K562 (cell line): ENCODE data around the gene DLG4. TPM values are rescaled to one million over a fixed set of nuclear protein-coding genes. Genes with fewer than 3 reads are reported as not detected.

Source experiments
- CAMTA2 ChIP-seq: fragments of 250-450 bp; sonication (Bioruptor Pico); conservative IDR thresholded peaks from 2 replicates; pipeline ENCODE4 v1.5.1; 2022
- NCOA6 ChIP-seq: fragments of 450-650 bp; IDR thresholded peaks from 2 replicates; pipeline ENCODE4 v1.6.1; 2017; ENCODE audit warnings: mild to moderate bottlenecking
- NFIC ChIP-seq: fragments of 450-650 bp; IDR thresholded peaks from 2 replicates; pipeline ENCODE4 v1.6.1; 2017; ENCODE audit warnings: mild to moderate bottlenecking, inconsistent platforms
- NFRKB ChIP-seq: fragments of 450-650 bp; IDR thresholded peaks from 2 replicates; pipeline ENCODE4 v1.6.1; 2016; ENCODE audit warnings: low read depth
- NR2C1 ChIP-seq, 2 experiments: fragments of 450-650 bp; IDR thresholded peaks; 2 replicates each; pipeline ENCODE4 v1.6.1; 2017; ENCODE audit warnings: mild to moderate bottlenecking in 2 of 2, antibody characterized with exemption in 1 of 2, inconsistent platforms in 1 of 2, missing compliant biosample characterization in 1 of 2, missing genetic modification characterization in 1 of 2
- NR4A1 ChIP-seq, 2 experiments: fragments of 250-450 bp in 1 of 2; fragments of 450-650 bp in 1 of 2; sonication (Bioruptor Pico) in 1 of 2; IDR thresholded peaks; 2 replicates each; pipeline versions ENCODE4 v1.4.0 to v1.6.1; 2016 to 2020; ENCODE audit warnings: mild to moderate bottlenecking in 2 of 2, missing compliant biosample characterization in 1 of 2, missing genetic modification characterization in 1 of 2, moderate library complexity in 1 of 2
- PPARD ChIP-seq: fragments of 250-450 bp; sonication (Bioruptor Pico); IDR thresholded peaks from 2 replicates; pipeline ENCODE4 v1.8.0; 2022; ENCODE audit warnings: inconsistent platforms, mild to moderate bottlenecking, moderate library complexity
- PTTG1 ChIP-seq: fragments of 450-650 bp; IDR thresholded peaks from 2 replicates; pipeline ENCODE4 v1.6.1; 2016; ENCODE audit warnings: low read depth, mild to moderate bottlenecking, missing genetic modification characterization, missing compliant biosample characterization
- RBFOX2 ChIP-seq: fragments of 200-400 bp; formaldehyde crosslinking; IDR thresholded peaks from 2 replicates; pipeline ENCODE4 v1.6.1; 2017; ENCODE audit warnings: low read depth, mild to moderate bottlenecking, low read length, moderate library complexity
- RBM15 ChIP-seq: fragments of 200-400 bp; formaldehyde crosslinking; IDR thresholded peaks from 2 replicates; pipeline ENCODE4 v1.6.1; 2018; ENCODE audit warnings: mild to moderate bottlenecking, low read length, moderate library complexity; ENCODE audit not compliant: insufficient read depth
- SMAD4 ChIP-seq: fragments of 250-450 bp; sonication (Bioruptor Pico); conservative IDR thresholded peaks from 2 replicates; pipeline ENCODE4 v1.8.0; 2021; ENCODE audit warnings: inconsistent platforms, mild to moderate bottlenecking, moderate library complexity
- ZFX ChIP-seq: sonication (generic); formaldehyde crosslinking; IDR thresholded peaks from 2 replicates; pipeline ENCODE4 v1.8.0; 2022; ENCODE audit warnings: mild to moderate bottlenecking, missing genetic modification reagents, moderate library complexity
- ZNF140 ChIP-seq: fragments of 250-450 bp; sonication (Bioruptor Pico); IDR thresholded peaks from 2 replicates; pipeline ENCODE4 v1.8.0; 2021; ENCODE audit warnings: moderate library complexity, mild to moderate bottlenecking, inconsistent platforms
- ZNF444 ChIP-seq: fragments of 250-450 bp; sonication (Bioruptor Pico); IDR thresholded peaks from 2 replicates; pipeline ENCODE4 v1.4.0; 2020; ENCODE audit warnings: mild to moderate bottlenecking, moderate library complexity
- polyA plus RNA-seq, 8 experiments: library from polyadenylated mRNA; depleted of rRNA in 4 of 8; stranded (reverse) in 5 of 8; unstranded in 3 of 8; fragments of >200 nt; fragmentation: Nextera tagmentation in 2 of 8; fragmentation: Illumina TruSeq in 1 of 8; extraction: Ambion mirVana in 2 of 8; extraction: Trizol in 1 of 8; gene quantifications; 2 replicates each; pipeline versions ENCODE4 v1.2.1 to v1.2.3, GENCODE V29; 2011 to 2014; ENCODE audit warnings: inconsistent platforms in 1 of 8, missing spikeins in 1 of 8
- total RNA-seq, 7 experiments: library from RNA; depleted of rRNA in 6 of 7; stranded (reverse); fragments of >200 nt in 6 of 7; fragmentation: Illumina TruSeq in 2 of 7; extraction: Trizol in 2 of 7; gene quantifications; 2 replicates each; pipeline versions ENCODE4 v1.2.1 to v1.2.3, GENCODE V29; 2011 to 2021; ENCODE audit warnings: low replicate concordance in 1 of 7
- TF ChIP-seq, protein P1 (sequence below): IDR thresholded peaks from 3 replicates; pipeline ENCODE4 v1.6.1; 2011; ENCODE audit warnings: borderline replicate concordance, mild to moderate bottlenecking; ENCODE audit not compliant: insufficient read length, insufficient read depth
- TF ChIP-seq, protein P2 (sequence below): fragments of 250-450 bp; sonication (Bioruptor Pico); IDR thresholded peaks from 2 replicates; pipeline ENCODE4 v1.4.0; 2020
- TF ChIP-seq, protein P3 (sequence below): fragments of 450-650 bp; IDR thresholded peaks from 2 replicates; pipeline ENCODE4 v1.6.1; 2017; ENCODE audit warnings: mild to moderate bottlenecking, moderate library complexity
- TF ChIP-seq, protein P4 (sequence below): sonication (generic); formaldehyde crosslinking; IDR thresholded peaks from 2 replicates; pipeline ENCODE4 v1.8.0; 2023; ENCODE audit warnings: missing genetic modification reagents, mild to moderate bottlenecking, borderline replicate concordance

DLG4 gene
- total and polyA plus RNA-seq, 9 of the 15 experiments (the other 6 are each of a cell fraction or from before 2014, with no cell fraction given), result 0.03 to 12.0 (median 4.1) TPM

DNA sequence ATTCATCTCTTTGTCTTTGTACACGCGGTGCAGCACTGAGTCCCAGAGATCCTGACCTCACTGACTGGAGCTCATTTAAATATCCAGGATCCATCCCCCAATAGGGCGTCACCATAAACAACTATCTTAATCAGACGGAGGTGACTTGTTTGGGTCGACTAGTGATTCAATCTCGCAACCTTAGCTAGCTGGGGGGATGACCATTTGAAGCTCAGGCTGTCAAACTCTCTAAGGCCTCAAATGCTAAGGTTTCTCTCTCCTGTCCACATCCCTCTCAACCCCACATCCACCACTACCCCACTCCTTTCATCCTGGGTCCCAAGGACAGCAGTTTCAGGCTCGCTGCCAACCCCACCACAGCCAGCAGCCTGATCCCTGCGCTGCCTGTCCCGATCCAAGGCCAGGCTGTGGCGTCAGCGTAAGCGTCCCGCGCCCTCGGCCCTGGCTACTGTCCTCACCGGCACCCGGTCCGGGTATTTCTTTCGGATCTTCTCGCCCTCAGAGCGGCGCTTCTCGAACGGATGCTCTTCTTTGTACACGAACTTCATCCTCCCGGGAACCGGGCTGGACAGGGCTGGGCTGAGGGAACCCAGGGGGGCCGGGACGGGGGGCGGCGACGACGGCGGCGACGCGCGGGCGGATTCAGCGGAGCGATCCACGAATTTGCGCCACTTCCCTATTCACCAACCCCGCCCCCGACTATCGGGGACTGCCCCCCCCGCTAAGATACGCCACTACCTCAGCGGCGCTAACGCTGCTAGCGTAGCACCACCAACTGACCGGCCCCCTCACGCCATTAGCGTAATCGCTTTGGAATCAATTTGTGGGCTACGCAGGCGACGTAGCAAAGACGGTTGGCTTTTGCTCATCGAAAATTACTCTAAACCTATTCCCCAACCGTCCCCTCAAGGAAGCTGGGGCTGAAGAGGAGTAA lies 22.4 kb upstream of the DLG4 start, which contains the start of gene GABARAP (continued):
- TF ChIP-seq, protein P1, sequence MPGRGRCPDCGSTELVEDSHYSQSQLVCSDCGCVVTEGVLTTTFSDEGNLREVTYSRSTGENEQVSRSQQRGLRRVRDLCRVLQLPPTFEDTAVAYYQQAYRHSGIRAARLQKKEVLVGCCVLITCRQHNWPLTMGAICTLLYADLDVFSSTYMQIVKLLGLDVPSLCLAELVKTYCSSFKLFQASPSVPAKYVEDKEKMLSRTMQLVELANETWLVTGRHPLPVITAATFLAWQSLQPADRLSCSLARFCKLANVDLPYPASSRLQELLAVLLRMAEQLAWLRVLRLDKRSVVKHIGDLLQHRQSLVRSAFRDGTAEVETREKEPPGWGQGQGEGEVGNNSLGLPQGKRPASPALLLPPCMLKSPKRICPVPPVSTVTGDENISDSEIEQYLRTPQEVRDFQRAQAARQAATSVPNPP, result no peak
- TF ChIP-seq, protein P2, sequence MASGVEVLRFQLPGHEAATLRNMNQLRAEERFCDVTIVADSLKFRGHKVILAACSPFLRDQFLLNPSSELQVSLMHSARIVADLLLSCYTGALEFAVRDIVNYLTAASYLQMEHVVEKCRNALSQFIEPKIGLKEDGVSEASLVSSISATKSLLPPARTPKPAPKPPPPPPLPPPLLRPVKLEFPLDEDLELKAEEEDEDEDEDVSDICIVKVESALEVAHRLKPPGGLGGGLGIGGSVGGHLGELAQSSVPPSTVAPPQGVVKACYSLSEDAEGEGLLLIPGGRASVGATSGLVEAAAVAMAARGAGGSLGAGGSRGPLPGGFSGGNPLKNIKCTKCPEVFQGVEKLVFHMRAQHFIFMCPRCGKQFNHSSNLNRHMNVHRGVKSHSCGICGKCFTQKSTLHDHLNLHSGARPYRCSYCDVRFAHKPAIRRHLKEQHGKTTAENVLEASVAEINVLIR, result no peak
- TF ChIP-seq, protein P3, sequence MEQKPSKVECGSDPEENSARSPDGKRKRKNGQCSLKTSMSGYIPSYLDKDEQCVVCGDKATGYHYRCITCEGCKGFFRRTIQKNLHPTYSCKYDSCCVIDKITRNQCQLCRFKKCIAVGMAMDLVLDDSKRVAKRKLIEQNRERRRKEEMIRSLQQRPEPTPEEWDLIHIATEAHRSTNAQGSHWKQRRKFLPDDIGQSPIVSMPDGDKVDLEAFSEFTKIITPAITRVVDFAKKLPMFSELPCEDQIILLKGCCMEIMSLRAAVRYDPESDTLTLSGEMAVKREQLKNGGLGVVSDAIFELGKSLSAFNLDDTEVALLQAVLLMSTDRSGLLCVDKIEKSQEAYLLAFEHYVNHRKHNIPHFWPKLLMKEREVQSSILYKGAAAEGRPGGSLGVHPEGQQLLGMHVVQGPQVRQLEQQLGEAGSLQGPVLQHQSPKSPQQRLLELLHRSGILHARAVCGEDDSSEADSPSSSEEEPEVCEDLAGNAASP, result no peak
- TF ChIP-seq RBFOX2 (peak; percentile 81), PTTG1 (tag) (no peak), NCOA6 (no peak), ZNF140 (CRISPR knock-in tag) (no peak), ZFX (CRISPR knock-in tag) (peak; percentile 64), RBM15 (no peak), PPARD (CRISPR knock-in tag) (no peak), ZNF444 (no peak), SMAD4 (peak; percentile 33), CAMTA2 (no peak), NR2C1 (IDR thresholded peaks at IDR 0.05) (no peak), NR2C1 (tag; IDR thresholded peaks at IDR 0.05) (no peak), NFRKB (peak; percentile 78), NFIC (peak; percentile 78), NR4A1 (CRISPR knock-in tag; IDR thresholded peaks at IDR 0.05) (no peak), NR4A1 (tag; IDR thresholded peaks at IDR 0.05) (no peak)
- TF ChIP-seq, protein P4, sequence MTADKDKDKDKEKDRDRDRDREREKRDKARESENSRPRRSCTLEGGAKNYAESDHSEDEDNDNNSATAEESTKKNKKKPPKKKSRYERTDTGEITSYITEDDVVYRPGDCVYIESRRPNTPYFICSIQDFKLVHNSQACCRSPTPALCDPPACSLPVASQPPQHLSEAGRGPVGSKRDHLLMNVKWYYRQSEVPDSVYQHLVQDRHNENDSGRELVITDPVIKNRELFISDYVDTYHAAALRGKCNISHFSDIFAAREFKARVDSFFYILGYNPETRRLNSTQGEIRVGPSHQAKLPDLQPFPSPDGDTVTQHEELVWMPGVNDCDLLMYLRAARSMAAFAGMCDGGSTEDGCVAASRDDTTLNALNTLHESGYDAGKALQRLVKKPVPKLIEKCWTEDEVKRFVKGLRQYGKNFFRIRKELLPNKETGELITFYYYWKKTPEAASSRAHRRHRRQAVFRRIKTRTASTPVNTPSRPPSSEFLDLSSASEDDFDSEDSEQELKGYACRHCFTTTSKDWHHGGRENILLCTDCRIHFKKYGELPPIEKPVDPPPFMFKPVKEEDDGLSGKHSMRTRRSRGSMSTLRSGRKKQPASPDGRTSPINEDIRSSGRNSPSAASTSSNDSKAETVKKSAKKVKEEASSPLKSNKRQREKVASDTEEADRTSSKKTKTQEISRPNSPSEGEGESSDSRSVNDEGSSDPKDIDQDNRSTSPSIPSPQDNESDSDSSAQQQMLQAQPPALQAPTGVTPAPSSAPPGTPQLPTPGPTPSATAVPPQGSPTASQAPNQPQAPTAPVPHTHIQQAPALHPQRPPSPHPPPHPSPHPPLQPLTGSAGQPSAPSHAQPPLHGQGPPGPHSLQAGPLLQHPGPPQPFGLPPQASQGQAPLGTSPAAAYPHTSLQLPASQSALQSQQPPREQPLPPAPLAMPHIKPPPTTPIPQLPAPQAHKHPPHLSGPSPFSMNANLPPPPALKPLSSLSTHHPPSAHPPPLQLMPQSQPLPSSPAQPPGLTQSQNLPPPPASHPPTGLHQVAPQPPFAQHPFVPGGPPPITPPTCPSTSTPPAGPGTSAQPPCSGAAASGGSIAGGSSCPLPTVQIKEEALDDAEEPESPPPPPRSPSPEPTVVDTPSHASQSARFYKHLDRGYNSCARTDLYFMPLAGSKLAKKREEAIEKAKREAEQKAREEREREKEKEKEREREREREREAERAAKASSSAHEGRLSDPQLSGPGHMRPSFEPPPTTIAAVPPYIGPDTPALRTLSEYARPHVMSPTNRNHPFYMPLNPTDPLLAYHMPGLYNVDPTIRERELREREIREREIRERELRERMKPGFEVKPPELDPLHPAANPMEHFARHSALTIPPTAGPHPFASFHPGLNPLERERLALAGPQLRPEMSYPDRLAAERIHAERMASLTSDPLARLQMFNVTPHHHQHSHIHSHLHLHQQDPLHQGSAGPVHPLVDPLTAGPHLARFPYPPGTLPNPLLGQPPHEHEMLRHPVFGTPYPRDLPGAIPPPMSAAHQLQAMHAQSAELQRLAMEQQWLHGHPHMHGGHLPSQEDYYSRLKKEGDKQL (CRISPR knock-in tag), result no peak
